K562 (cell line): Measurements from ENCODE around the gene SOBP. TPM values are rescaled to one million over a fixed set of nuclear protein-coding genes. Genes with fewer than 3 reads are reported as not detected.

ENCODE experiments used
- ATAC-seq: fragments of 200-7000 bp; cut with Tn5 transposase; 3 replicates; pipeline ENCODE4 v1.9.1; 2020; ENCODE audit warnings: moderate library complexity
- BruUV-seq: library from RNA; stranded (reverse); fragments of 400-500 nt; replicated peaks from 2 replicates; lab custom pipeline; 2021; lab: Mats Ljungman, UMichigan
- CTCF ChIA-PET: fragments of 300-600 bp; formaldehyde crosslinking; extraction: SDS; loops from one replicate; lab custom pipeline; 2021; ENCODE audit warnings: low intra/inter-chr PET ratio; lab: Yijun Ruan, JAX
- POLR2A ChIA-PET: fragments of 300-600, 350-650 bp; sonication (Branson Sonifier 250); formaldehyde crosslinking; extraction: SDS; loops from one replicate; lab custom pipeline; 2021; ENCODE audit warnings: antibody characterized with exemption, inconsistent platforms; lab: Yijun Ruan, JAX
- DNase-seq, 4 experiments: peaks; one replicate each; pipeline versions ENCODE4 v3.0.0 to v3.0.0-alpha.2; 2011 to 2018; ENCODE audit warnings: low spot score in 3 of 4, mixed read lengths in 3 of 4; ENCODE audit errors: extremely low read depth in 1 of 4
- FAIRE-seq: peaks from 2 replicates; lab custom pipeline; 2011; peaks lifted over from hg19 to GRCh38; lab: Jason Lieb, UNC
- H2AFZ ChIP-seq: 2 replicates; pipeline ENCODE4 v1.6.0; 2011; ENCODE audit warnings: low read depth, low read length, control low read depth, inconsistent platforms
- H3K27ac ChIP-seq: fragments of 200-600 bp; 3 replicates; pipeline ENCODE4 v1.8.0; 2011; ENCODE audit warnings: low read depth, mild to moderate bottlenecking, control low read depth, inconsistent platforms, low read length, moderate library complexity, mixed read lengths; ENCODE audit errors: extremely low read depth
- H3K27me3 ChIP-seq, 2 experiments: fragments of 300-600 bp in 1 of 2; 2 replicates in 1 of 2; 3 replicates in 1 of 2; pipeline versions ENCODE4 v1.6.0 to v1.8.0; 2011; ENCODE audit warnings: inconsistent platforms in 2 of 2, low read length in 2 of 2, mild to moderate bottlenecking in 1 of 2, mixed read lengths in 1 of 2, moderate library complexity in 1 of 2; ENCODE audit not compliant: control insufficient read depth in 2 of 2, insufficient read depth in 2 of 2
- H3K36me3 ChIP-seq: fragments of 300-600 bp; 3 replicates; pipeline ENCODE4 v1.8.0; 2011; ENCODE audit warnings: mild to moderate bottlenecking, low read length, inconsistent platforms; ENCODE audit not compliant: control insufficient read depth, insufficient read depth
- H3K4me1 ChIP-seq, 2 experiments: fragments of 200-600 bp in 1 of 2; replicated peaks in 1 of 2; 2 replicates in 1 of 2; 3 replicates in 1 of 2; pipeline versions ENCODE4 v1.5.1 to v1.8.0; 2011; ENCODE audit warnings: inconsistent platforms in 2 of 2, low read length in 2 of 2, mild to moderate bottlenecking in 1 of 2, mixed read lengths in 1 of 2, moderate library complexity in 1 of 2; ENCODE audit not compliant: control insufficient read depth in 2 of 2, insufficient read depth in 2 of 2
- H3K4me2 ChIP-seq: 2 replicates; pipeline ENCODE4 v1.6.1; 2011; ENCODE audit warnings: low read length, control low read depth, inconsistent platforms, mixed read lengths; ENCODE audit not compliant: insufficient read depth
- H3K4me3 ChIP-seq: fragments of 200-600 bp; sonication (generic), shearing (Covaris generic); 2 replicates; pipeline ENCODE4 v1.5.1; 2016; ENCODE audit warnings: control low read depth, inconsistent platforms
- H3K79me2 ChIP-seq: fragments of 200-600 bp; 3 replicates; pipeline ENCODE4 v1.8.0; 2011; ENCODE audit warnings: low read length, inconsistent platforms; ENCODE audit not compliant: control insufficient read depth, insufficient read depth
- H3K9ac ChIP-seq, 2 experiments: 2 replicates each; pipeline versions ENCODE4 v1.6.0 to v1.6.1; 2011; ENCODE audit warnings: low read depth in 2 of 2, low read length in 2 of 2, control low read depth in 1 of 2, inconsistent platforms in 1 of 2, mild to moderate bottlenecking in 1 of 2, mixed read lengths in 1 of 2; ENCODE audit not compliant: insufficient read depth in 1 of 2
- H3K9me1 ChIP-seq: one replicate; pipeline ENCODE4 v1.6.0; 2011; ENCODE audit warnings: inconsistent platforms, mild to moderate bottlenecking, low read length, moderate library complexity; ENCODE audit not compliant: control insufficient read depth, insufficient read depth
- H3K9me3 ChIP-seq: replicated peaks from 2 replicates; pipeline ENCODE4 v1.5.1; 2011; ENCODE audit warnings: low read depth, low read length, inconsistent platforms; ENCODE audit not compliant: control insufficient read depth, insufficient read depth
- H4K20me1 ChIP-seq: replicated peaks from 2 replicates; pipeline ENCODE4 v1.6.1; 2011; ENCODE audit warnings: low read length, inconsistent platforms, mixed read lengths; ENCODE audit not compliant: control insufficient read depth, insufficient read depth
- BCL6 ChIP-seq: fragments of 250-450 bp; sonication (Bioruptor Pico); IDR thresholded peaks from 2 replicates; pipeline ENCODE4 v1.4.0; 2020
- BCOR ChIP-seq: fragments of 450-650 bp; IDR thresholded peaks from 2 replicates; pipeline ENCODE4 v1.6.1; 2016
- CTBP1 ChIP-seq: fragments of 450-650 bp; IDR thresholded peaks from 2 replicates; pipeline ENCODE4 v1.6.1; 2016; ENCODE audit warnings: borderline replicate concordance
- DPF2 ChIP-seq: fragments of 450-650 bp; IDR thresholded peaks from 2 replicates; pipeline ENCODE4 v1.6.1; 2016
- E2F5 ChIP-seq: sonication (generic); formaldehyde crosslinking; IDR thresholded peaks from 2 replicates; pipeline ENCODE4 v1.8.0; 2022; ENCODE audit warnings: mild to moderate bottlenecking, missing genetic modification reagents
- ESRRB ChIP-seq: fragments of 250-450 bp; sonication (Bioruptor Pico); IDR thresholded peaks from 2 replicates; pipeline ENCODE4 v1.5.0; 2020; ENCODE audit warnings: mild to moderate bottlenecking, moderate library complexity, borderline replicate concordance
- L3MBTL2 ChIP-seq: fragments of 450-650 bp; IDR thresholded peaks from 2 replicates; pipeline ENCODE4 v1.6.1; 2016; ENCODE audit warnings: mild to moderate bottlenecking, moderate library complexity
- RB1 ChIP-seq: fragments of 450-650 bp; IDR thresholded peaks from 2 replicates; pipeline ENCODE4 v1.6.1; 2017; ENCODE audit warnings: low read depth, mild to moderate bottlenecking
- REST ChIP-seq, 2 experiments: fragments of 450-650 bp; formaldehyde crosslinking in 1 of 2; IDR thresholded peaks; 2 replicates each; pipeline versions ENCODE4 v1.4.0 to v1.6.1; 2014 to 2020; ENCODE audit warnings: mild to moderate bottlenecking in 2 of 2, borderline replicate concordance in 1 of 2, low read depth in 1 of 2
- RFX1 ChIP-seq: fragments of 450-650 bp; IDR thresholded peaks from 2 replicates; pipeline ENCODE4 v1.6.1; 2016; ENCODE audit warnings: mild to moderate bottlenecking, moderate library complexity
- SIN3B ChIP-seq: fragments of 450-650 bp; IDR thresholded peaks from 2 replicates; pipeline ENCODE4 v1.6.1; 2017; ENCODE audit warnings: low read depth, mild to moderate bottlenecking, moderate library complexity
- STAG1 ChIP-seq: sonication (generic); formaldehyde crosslinking; IDR thresholded peaks from 2 replicates; pipeline ENCODE4 v1.5.0; 2020; ENCODE audit warnings: missing genetic modification reagents, borderline replicate concordance
- WGBS: fragments of 100-300 bp; shearing (Covaris generic); methylation state at CpG from one replicate; pipeline ENCODE4 v1.1.6; 2016; ENCODE audit warnings: low coverage, mixed read lengths; ENCODE audit not compliant: insufficient coverage; ENCODE audit errors: missing lambda C conversion rate; 5-methylcytosine and 5-hydroxymethylcytosine counted together
- in situ Hi-C: fragments of 300-500 bp; cut with MboI; formaldehyde crosslinking; loops from 4 replicates; pipeline ENCODE4 v1.15.0; 2018; ENCODE audit warnings: inconsistent platforms, mixed read lengths
- intact Hi-C: fragments of 100-400 bp; cut with micrococcal nuclease; formaldehyde crosslinking; loops from 2 replicates; pipeline ENCODE4 v1.14.2; 2022
- polyA plus RNA-seq, 8 experiments: library from polyadenylated mRNA; depleted of rRNA in 4 of 8; stranded (reverse) in 5 of 8; unstranded in 3 of 8; fragments of >200 nt; fragmentation: Nextera tagmentation in 2 of 8; fragmentation: Illumina TruSeq in 1 of 8; extraction: Ambion mirVana in 2 of 8; extraction: Trizol in 1 of 8; gene quantifications; 2 replicates each; pipeline versions ENCODE4 v1.2.1 to v1.2.3, GENCODE V29; 2011 to 2014; ENCODE audit warnings: inconsistent platforms in 1 of 8, missing spikeins in 1 of 8
- total RNA-seq, 7 experiments: library from RNA; depleted of rRNA in 6 of 7; stranded (reverse); fragments of >200 nt in 6 of 7; fragmentation: Illumina TruSeq in 2 of 7; extraction: Trizol in 2 of 7; gene quantifications; 2 replicates each; pipeline versions ENCODE4 v1.2.1 to v1.2.3, GENCODE V29; 2011 to 2021; ENCODE audit warnings: low replicate concordance in 1 of 7

The SOBP gene
- total and polyA plus RNA-seq, 9 of the 15 experiments (the other 6 are each of a cell fraction or from before 2014, with no cell fraction given): 0.16 TPM; not detected in 8

- no peak for TF ChIP-seq RFX1
Measured at GRCh38 chr6:107673076-107673494, 183.2 kb downstream of the SOBP start (continued).

GRCh38 chr6:107674995-107675738 is 185.2 kb downstream of the SOBP start:
- Histone ChIP-seq H2AFZ (no peak overlapping the region; the same call in 1 of the 2 replicates), H3K36me3 (no peaks in the 10 kb centered on the region), H3K9ac (peak overlapping the region in 1 of 2 experiments; percentile 42; a peak in 1 of 4 replicates), H3K27ac (no peak overlapping the region), H3K4me2 (no peak overlapping the region), H3K79me2 (no peaks in the 10 kb centered on the region), H3K9me3 (no peaks in the 10 kb centered on the region), H3K4me1 (peaks cover 0 to 5% of the 10 kb centered on the region in 2 experiments; a peak in 2 of 5 replicates), H3K4me3 (no peak overlapping the region), H3K9me1 (no peaks in the 10 kb centered on the region), H3K27me3 (peaks cover 16 to 39% of the 10 kb centered on the region in 2 experiments), H4K20me1 (no peaks in the 10 kb centered on the region)
- peak; percentile 76 to 79 (median 78) for DNase-seq
- no TSS peak for BruUV-seq
- ChIA-PET CTCF (interaction anchor here (1.1 to 1.3 kb wide), 2 partner anchors 30 to 172 kb away, joined by 4 read pairs; no protein-coding TSS in a partner anchor), POLR2A (interaction anchor here (0.7 kb wide), 1 partner anchor 1042 kb away, joined by 3 read pairs; no protein-coding TSS in a partner anchor)
- peak; percentile 93 for FAIRE-seq
- intact Hi-C loops (loop anchor here (1.0 to 10.0 kb wide), 4 partner anchors 173 to 370 kb away; no protein-coding TSS in a partner anchor), in situ Hi-C loops (no loop called here)
- 3% methylated on average over 15 of the region's 15 CpGs for WGBS
- ATAC-seq: peak; percentile 98
- 0 out of 2 replicates have a peak, but pooled peaks have one; percentile 46 for TF ChIP-seq L3MBTL2
- peak; percentile 65 for TF ChIP-seq REST (IDR thresholded peaks at IDR 0.05; ENCODE audit: borderline replicate concordance)
- no peak for TF ChIP-seq REST (CRISPR knock-in tag; IDR thresholded peaks at IDR 0.05; ENCODE audit: low read depth)
- no peak for TF ChIP-seq BCOR
- TF ChIP-seq STAG1 (CRISPR knock-in tag): peak; percentile 76
- 0 out of 2 replicates have a peak, but pooled peaks have one; percentile 41 for TF ChIP-seq CTBP1
- no peak for TF ChIP-seq E2F5 (CRISPR knock-in tag)
- no peak for TF ChIP-seq SIN3B
- TF ChIP-seq BCL6 (CRISPR knock-in tag): no peak
- TF ChIP-seq DPF2: no peak
- TF ChIP-seq ESRRB (CRISPR knock-in tag): no peak
- TF ChIP-seq RB1: peak; percentile 69; the same call in 1 of the 2 replicates
